Liver (tissue), 9 donors: ENCODE data around the gene SRSF4. TPM values are rescaled to one million over a fixed set of nuclear protein-coding genes. Genes with fewer than 3 reads are reported as not detected.
A peak's percentile ranks its signal among the peaks of the same experiment; 100 is the strongest.

Experiments used
- DNase-seq: peaks from one replicate; pipeline ENCODE4 v3.0.0-alpha.2; 2017; ENCODE audit warnings: low spot score
- H3K27ac ChIP-seq, 2 donors: one replicate each; pipeline ENCODE4 v1.7.0; 2013; ENCODE audit warnings: inconsistent platforms in 2 of 2, low read length in 2 of 2, control low read depth in 1 of 2, low read depth in 1 of 2, mild to moderate bottlenecking in 1 of 2
- H3K27me3 ChIP-seq, 4 donors: one replicate each; pipeline versions ENCODE4 v1.6.1 to v1.7.0; 2013; ENCODE audit warnings: low read length in 3 of 4, inconsistent platforms in 1 of 4, mild to moderate bottlenecking in 1 of 4, moderate library complexity in 1 of 4; ENCODE audit not compliant: control insufficient read depth in 4 of 4, insufficient read depth in 4 of 4
- H3K36me3 ChIP-seq, 4 donors: one replicate each; pipeline versions ENCODE4 v1.6.1 to v1.7.0; 2013; ENCODE audit warnings: low read length in 3 of 4, mild to moderate bottlenecking in 3 of 4, low read depth in 1 of 4, moderate library complexity in 1 of 4; ENCODE audit not compliant: control insufficient read depth in 4 of 4, insufficient read depth in 3 of 4
- H3K4me1 ChIP-seq, 4 donors: one replicate each; pipeline versions ENCODE4 v1.6.1 to v1.7.0; 2013; ENCODE audit warnings: low read length in 3 of 4, mild to moderate bottlenecking in 3 of 4, moderate library complexity in 1 of 4; ENCODE audit not compliant: control insufficient read depth in 4 of 4, insufficient read depth in 4 of 4
- H3K4me3 ChIP-seq, 3 donors: one replicate each; pipeline versions ENCODE4 v1.6.1 to v1.7.0; 2013; ENCODE audit warnings: low read length in 3 of 3, control low read depth in 1 of 3, low read depth in 1 of 3, mild to moderate bottlenecking in 1 of 3
- H3K9ac ChIP-seq, 2 donors: one replicate each; pipeline ENCODE4 v1.7.0; 2013; ENCODE audit warnings: low read length in 2 of 2, mild to moderate bottlenecking in 2 of 2, moderate library complexity in 2 of 2, control low read depth in 1 of 2, low read depth in 1 of 2
- H3K9me3 ChIP-seq, 4 donors: one replicate each; pipeline versions ENCODE4 v1.6.1 to v1.7.0; 2013; ENCODE audit warnings: low read length in 3 of 4; ENCODE audit not compliant: control insufficient read depth in 4 of 4
- ATF3 ChIP-seq: IDR thresholded peaks from 2 replicates; pipeline ENCODE4 v1.6.1; 2016; ENCODE audit warnings: antibody characterized with exemption
- EGR1 ChIP-seq, 2 donors: IDR thresholded peaks; 2 replicates each; pipeline ENCODE4 v1.6.1; 2016 to 2018; ENCODE audit warnings: antibody characterized with exemption in 2 of 2, low read depth in 2 of 2
- FOXA1 ChIP-seq: IDR thresholded peaks from 2 replicates; pipeline ENCODE4 v1.6.1; 2016; ENCODE audit warnings: antibody characterized with exemption
- FOXA2 ChIP-seq: IDR thresholded peaks from 2 replicates; pipeline ENCODE4 v1.6.1; 2016; ENCODE audit warnings: antibody characterized with exemption
- GABPA ChIP-seq, 2 donors: IDR thresholded peaks in 1 of 2; conservative IDR thresholded peaks in 1 of 2; 2 replicates each; pipeline ENCODE4 v1.6.1; 2016; ENCODE audit warnings: antibody characterized with exemption in 2 of 2, mild to moderate bottlenecking in 1 of 2, moderate library complexity in 1 of 2
- HNF4A ChIP-seq, 2 donors: conservative IDR thresholded peaks; 2 replicates each; pipeline ENCODE4 v1.6.1; 2016; ENCODE audit warnings: antibody characterized with exemption in 2 of 2, mild to moderate bottlenecking in 2 of 2
- HNF4G ChIP-seq: IDR thresholded peaks from 2 replicates; pipeline ENCODE4 v1.6.1; 2016; ENCODE audit warnings: antibody characterized with exemption
- JUND ChIP-seq, 2 donors: IDR thresholded peaks; 2 replicates each; pipeline ENCODE4 v1.6.1; 2016; ENCODE audit warnings: antibody characterized with exemption in 2 of 2
- NR2F2 ChIP-seq: IDR thresholded peaks from 2 replicates; pipeline ENCODE4 v1.6.1; 2016; ENCODE audit warnings: antibody characterized with exemption
- RAD21 ChIP-seq, 2 donors: IDR thresholded peaks; 2 replicates each; pipeline ENCODE4 v1.6.1; 2016; ENCODE audit warnings: antibody characterized with exemption in 2 of 2, mild to moderate bottlenecking in 2 of 2
- REST ChIP-seq: IDR thresholded peaks from 2 replicates; pipeline ENCODE4 v1.6.1; 2016; ENCODE audit warnings: antibody characterized with exemption, mild to moderate bottlenecking
- RXRA ChIP-seq, 2 donors: IDR thresholded peaks; 2 replicates each; pipeline ENCODE4 v1.6.1; 2017 to 2018; ENCODE audit warnings: antibody characterized with exemption in 2 of 2, mild to moderate bottlenecking in 1 of 2
- SP1 ChIP-seq: IDR thresholded peaks from 2 replicates; pipeline ENCODE4 v1.6.1; 2018; ENCODE audit warnings: antibody characterized with exemption, mild to moderate bottlenecking
- TAF1 ChIP-seq: conservative IDR thresholded peaks from 2 replicates; pipeline ENCODE4 v1.6.1; 2016; ENCODE audit warnings: antibody characterized with exemption, mild to moderate bottlenecking
- YY1 ChIP-seq: IDR thresholded peaks from 2 replicates; pipeline ENCODE4 v1.6.1; 2016; ENCODE audit warnings: antibody characterized with exemption, mild to moderate bottlenecking
- WGBS: extraction: QIAGEN DNeasy Blood & Tissue Kit; methylation state at CpG from one replicate; pipeline ENCODE4 v1.1.7; 2013; 5-methylcytosine and 5-hydroxymethylcytosine counted together
- polyA plus RNA-seq, 2 donors: library from polyadenylated mRNA; stranded (reverse) in 1 of 2; unstranded in 1 of 2; fragments of 200-250 nt in 1 of 2; fragments of >200 nt in 1 of 2; fragmentation: Nextera tagmentation in 1 of 2; extraction: Ambion mirVana in 1 of 2; gene quantifications; one replicate each; pipeline versions ENCODE4 v1.2.1 to v1.2.3, GENCODE V29; 2013 to 2015
- total RNA-seq, 2 donors: library from RNA; depleted of rRNA; stranded (reverse); fragments of >200 nt; gene quantifications; one replicate each; pipeline ENCODE4 v1.2.3, GENCODE V29; 2014
- TF ChIP-seq, protein P1 (sequence below): fragments of 150-350 bp; IDR thresholded peaks from 2 replicates; pipeline ENCODE4 v1.5.1; 2017; ENCODE audit warnings: improper control_type of control experiment, low read depth, low read length; ENCODE audit not compliant: missing input control
- TF ChIP-seq, protein P2 (sequence below): IDR thresholded peaks from 2 replicates; pipeline ENCODE4 v1.6.1; 2016; ENCODE audit warnings: antibody characterized with exemption
- TF ChIP-seq, protein P3 (sequence below): IDR thresholded peaks from 2 replicates; pipeline ENCODE4 v1.6.1; 2016; ENCODE audit warnings: antibody characterized with exemption
- donor health status: healthy.
- donor health status: healthy.
- donor health status: healthy.
- donor health status: healthy.
- donor health status: healthy.

Gene SRSF4
- total and polyA plus RNA-seq, 4 donors = 24.0 to 45.8 (median 30.2) TPM

DNA sequence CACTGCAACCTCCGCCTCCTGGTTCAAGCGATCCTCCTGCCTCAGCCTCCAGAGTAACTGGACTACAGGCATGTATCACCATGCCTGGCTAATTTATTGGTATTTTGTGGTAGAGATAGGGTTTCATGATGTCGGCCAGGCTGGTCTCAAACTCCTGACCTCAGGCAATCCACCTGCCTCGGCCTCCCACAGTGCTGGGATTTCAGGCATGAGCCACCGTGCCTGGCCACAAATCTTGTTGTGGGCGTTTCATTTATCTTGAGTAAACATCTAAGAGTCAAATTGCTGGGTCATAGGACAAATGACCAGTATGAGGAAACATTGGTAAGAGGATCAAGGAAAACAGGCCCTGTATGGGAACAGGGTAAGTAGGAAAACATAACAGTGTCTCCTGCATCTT, 75.9 kb downstream of the SRSF4 start:
- no peak for DNase-seq
- Histone ChIP-seq H3K27me3 (no peaks in the 10 kb centered on the region), H3K4me3 (no peak overlapping the region), H3K4me1 (peaks cover 0 to 3% (median 3%) of the 10 kb centered on the region in 4 donors), H3K9me3 (no peaks in the 10 kb centered on the region), H3K36me3 (peaks cover 0 to 16% (median 7%) of the 10 kb centered on the region in 4 donors), H3K27ac (peak overlapping the region; percentile 70 to 80), H3K9ac (no peak overlapping the region)
- TF ChIP-seq YY1 (peak; percentile 61), EGR1 (IDR thresholded peaks at IDR 0.05; ENCODE audit: low read depth in 2 of 2) (peak in 1 of 2 donors; percentile 43), GABPA (IDR thresholded peaks at IDR 0.05 in 1 of 2, conservative IDR thresholded peaks at IDR 0.05 in 1 of 2) (peak in 1 of 2 donors; percentile 29), TAF1 (no peak), ATF3 (no peak), NR2F2 (no peak), HNF4G (no peak), SP1 (peak; percentile 83), HNF4A (conservative IDR thresholded peaks at IDR 0.05) (peak; percentile 85 to 91), RXRA (IDR thresholded peaks at IDR 0.05) (peak; percentile 86 to 90), JUND (IDR thresholded peaks at IDR 0.05) (peak in 1 of 2 donors; percentile 72), RAD21 (IDR thresholded peaks at IDR 0.05) (peak; percentile 51 to 56), REST (peak; percentile 65), FOXA2 (peak; percentile 98), FOXA1 (peak; percentile 94)
- TF ChIP-seq, protein P1, sequence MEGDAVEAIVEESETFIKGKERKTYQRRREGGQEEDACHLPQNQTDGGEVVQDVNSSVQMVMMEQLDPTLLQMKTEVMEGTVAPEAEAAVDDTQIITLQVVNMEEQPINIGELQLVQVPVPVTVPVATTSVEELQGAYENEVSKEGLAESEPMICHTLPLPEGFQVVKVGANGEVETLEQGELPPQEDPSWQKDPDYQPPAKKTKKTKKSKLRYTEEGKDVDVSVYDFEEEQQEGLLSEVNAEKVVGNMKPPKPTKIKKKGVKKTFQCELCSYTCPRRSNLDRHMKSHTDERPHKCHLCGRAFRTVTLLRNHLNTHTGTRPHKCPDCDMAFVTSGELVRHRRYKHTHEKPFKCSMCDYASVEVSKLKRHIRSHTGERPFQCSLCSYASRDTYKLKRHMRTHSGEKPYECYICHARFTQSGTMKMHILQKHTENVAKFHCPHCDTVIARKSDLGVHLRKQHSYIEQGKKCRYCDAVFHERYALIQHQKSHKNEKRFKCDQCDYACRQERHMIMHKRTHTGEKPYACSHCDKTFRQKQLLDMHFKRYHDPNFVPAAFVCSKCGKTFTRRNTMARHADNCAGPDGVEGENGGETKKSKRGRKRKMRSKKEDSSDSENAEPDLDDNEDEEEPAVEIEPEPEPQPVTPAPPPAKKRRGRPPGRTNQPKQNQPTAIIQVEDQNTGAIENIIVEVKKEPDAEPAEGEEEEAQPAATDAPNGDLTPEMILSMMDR = no peak
- TF ChIP-seq, protein P2, sequence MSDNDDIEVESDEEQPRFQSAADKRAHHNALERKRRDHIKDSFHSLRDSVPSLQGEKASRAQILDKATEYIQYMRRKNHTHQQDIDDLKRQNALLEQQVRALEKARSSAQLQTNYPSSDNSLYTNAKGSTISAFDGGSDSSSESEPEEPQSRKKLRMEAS = peak; percentile 85
- TF ChIP-seq, protein P3, sequence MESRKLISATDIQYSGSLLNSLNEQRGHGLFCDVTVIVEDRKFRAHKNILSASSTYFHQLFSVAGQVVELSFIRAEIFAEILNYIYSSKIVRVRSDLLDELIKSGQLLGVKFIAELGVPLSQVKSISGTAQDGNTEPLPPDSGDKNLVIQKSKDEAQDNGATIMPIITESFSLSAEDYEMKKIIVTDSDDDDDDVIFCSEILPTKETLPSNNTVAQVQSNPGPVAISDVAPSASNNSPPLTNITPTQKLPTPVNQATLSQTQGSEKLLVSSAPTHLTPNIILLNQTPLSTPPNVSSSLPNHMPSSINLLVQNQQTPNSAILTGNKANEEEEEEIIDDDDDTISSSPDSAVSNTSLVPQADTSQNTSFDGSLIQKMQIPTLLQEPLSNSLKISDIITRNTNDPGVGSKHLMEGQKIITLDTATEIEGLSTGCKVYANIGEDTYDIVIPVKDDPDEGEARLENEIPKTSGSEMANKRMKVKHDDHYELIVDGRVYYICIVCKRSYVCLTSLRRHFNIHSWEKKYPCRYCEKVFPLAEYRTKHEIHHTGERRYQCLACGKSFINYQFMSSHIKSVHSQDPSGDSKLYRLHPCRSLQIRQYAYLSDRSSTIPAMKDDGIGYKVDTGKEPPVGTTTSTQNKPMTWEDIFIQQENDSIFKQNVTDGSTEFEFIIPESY = no peak
- 56% methylated on average over 6 of the region's 6 CpGs for WGBS
